MM.1S (cell line): Measurements from ENCODE around the gene HYAL3.

Experiments used
- CTCF ChIP-seq: fragments of 300-600 bp; sonication (generic); IDR thresholded peaks from 2 replicates; pipeline ENCODE4 v1.5.1; 2016; ENCODE audit warnings: antibody characterized with exemption, low read length, mixed read lengths
- EZH2 ChIP-seq: fragments of 300-600 bp; sonication (generic); optimal IDR thresholded peaks from 2 replicates; pipeline ENCODE3; 2017; ENCODE audit warnings: low read depth, mild to moderate bottlenecking, antibody characterized with exemption, low read length, mixed read lengths

GRCh38 chr3:50331364-50331907, 32.2 kb upstream of the HYAL3 start:
- TF ChIP-seq CTCF, result no peak
- TF ChIP-seq EZH2, result no peak
